ES-I3 (cell line): Measurements from ENCODE around the gene COIL.

Experiments used
- H3K36me3 ChIP-seq: 2 replicates; pipeline ENCODE4 v1.6.1; 2013; ENCODE audit warnings: mild to moderate bottlenecking, low read length, control low read depth, moderate library complexity; ENCODE audit not compliant: insufficient read depth
- H3K4me1 ChIP-seq: 2 replicates; pipeline ENCODE4 v1.6.1; 2013; ENCODE audit warnings: mild to moderate bottlenecking, control low read depth, low read length; ENCODE audit not compliant: insufficient read depth
- H3K9ac ChIP-seq: 2 replicates; pipeline ENCODE4 v1.6.1; 2013; ENCODE audit warnings: low read depth, mild to moderate bottlenecking, low read length, moderate library complexity
- H3K9me3 ChIP-seq: 2 replicates; pipeline ENCODE4 v1.6.1; 2013; ENCODE audit warnings: mild to moderate bottlenecking, low read length, moderate library complexity; ENCODE audit not compliant: control insufficient read depth, insufficient read depth

COIL gene

GRCh38 chr17:56936697-56937322, 24.0 kb downstream of the COIL start:
- no peak overlapping the region for H3K9ac ChIP-seq
- peaks cover 15% of the 10 kb centered on the region for H3K36me3 ChIP-seq
- no peaks in the 10 kb centered on the region for H3K4me1 ChIP-seq
- peaks cover 7% of the 10 kb centered on the region for H3K9me3 ChIP-seq

GRCh38 chr17:56935461-56935860, 25.4 kb downstream of the COIL start:
- no peak overlapping the region for H3K9ac ChIP-seq
- peaks cover 16% of the 10 kb centered on the region for H3K9me3 ChIP-seq
- peaks cover 15% of the 10 kb centered on the region for H3K36me3 ChIP-seq
- no peaks in the 10 kb centered on the region for H3K4me1 ChIP-seq

GRCh38 chr17:56934280-56934679, 26.6 kb downstream of the COIL start:
- Histone ChIP-seq H3K36me3 (peaks cover 15% of the 10 kb centered on the region), H3K4me1 (no peaks in the 10 kb centered on the region), H3K9me3 (peaks cover 17% of the 10 kb centered on the region), H3K9ac (no peak overlapping the region)

GRCh38 chr17:56933868-56934267, 27.0 kb downstream of the COIL start:
- no peak overlapping the region for H3K9ac ChIP-seq
- peaks cover 11% of the 10 kb centered on the region for H3K36me3 ChIP-seq
- H3K4me1 ChIP-seq, result no peaks in the 10 kb centered on the region
- peaks cover 17% of the 10 kb centered on the region for H3K9me3 ChIP-seq

GRCh38 chr17:56933151-56933745, 27.6 kb downstream of the COIL start:
- Histone ChIP-seq H3K9ac (no peak overlapping the region), H3K4me1 (no peaks in the 10 kb centered on the region), H3K36me3 (peaks cover 11% of the 10 kb centered on the region), H3K9me3 (peaks cover 21% of the 10 kb centered on the region)

GRCh38 chr17:56930739-56931337, 30.0 kb downstream of the COIL start:
- Histone ChIP-seq H3K36me3 (peaks cover 7% of the 10 kb centered on the region; the same call in 1 of the 2 replicates), H3K9ac (no peak overlapping the region)

GRCh38 chr17:56929362-56929969, 31.4 kb downstream of the COIL start:
- peaks cover 4% of the 10 kb centered on the region for H3K4me1 ChIP-seq
- peaks cover 28% of the 10 kb centered on the region for H3K9me3 ChIP-seq
- H3K9ac ChIP-seq, result no peak overlapping the region
- H3K36me3 ChIP-seq, result peaks cover 7% of the 10 kb centered on the region; the same call in 1 of the 2 replicates

More at GRCh38 chr17:56930739-56931337, 30.0 kb downstream of the COIL start:
- peaks cover 22% of the 10 kb centered on the region for H3K9me3 ChIP-seq
- H3K4me1 ChIP-seq, result peaks cover 4% of the 10 kb centered on the region

- peaks cover 4% of the 10 kb centered on the region for H3K4me1 ChIP-seq
Observed at GRCh38 chr17:56928586-56928985, 32.3 kb downstream of the COIL start.

GRCh38 chr17:56926704-56927103, 34.1 kb downstream of the COIL start:
- H3K4me1 ChIP-seq, result peaks cover 4% of the 10 kb centered on the region
- no peak overlapping the region for H3K9ac ChIP-seq
- no peaks in the 10 kb centered on the region for H3K36me3 ChIP-seq
- peaks cover 24% of the 10 kb centered on the region for H3K9me3 ChIP-seq

More at GRCh38 chr17:56928586-56928985, 32.3 kb downstream of the COIL start:
- Histone ChIP-seq H3K9me3 (peaks cover 31% of the 10 kb centered on the region), H3K36me3 (no peaks in the 10 kb centered on the region), H3K9ac (no peak overlapping the region)

GRCh38 chr17:56926270-56926669, 34.6 kb downstream of the COIL start:
- Histone ChIP-seq H3K36me3 (no peaks in the 10 kb centered on the region), H3K4me1 (peaks cover 4% of the 10 kb centered on the region), H3K9me3 (peaks cover 23% of the 10 kb centered on the region), H3K9ac (no peak overlapping the region)

GRCh38 chr17:56925088-56925487, 35.8 kb downstream of the COIL start:
- Histone ChIP-seq H3K36me3 (no peaks in the 10 kb centered on the region), H3K4me1 (peaks cover 4% of the 10 kb centered on the region), H3K9me3 (peaks cover 14% of the 10 kb centered on the region), H3K9ac (no peak overlapping the region)

GRCh38 chr17:56919717-56920116, 41.1 kb downstream of the COIL start:
- Histone ChIP-seq H3K36me3 (no peaks in the 10 kb centered on the region), H3K9me3 (peaks cover 4% of the 10 kb centered on the region; the same call in 1 of the 2 replicates), H3K4me1 (peaks cover 5% of the 10 kb centered on the region), H3K9ac (no peak overlapping the region)

- Histone ChIP-seq H3K36me3 (no peaks in the 10 kb centered on the region), H3K9ac (no peak overlapping the region), H3K9me3 (no peaks in the 10 kb centered on the region), H3K4me1 (peaks cover 5% of the 10 kb centered on the region)
Observed at GRCh38 chr17:56918916-56919315, 41.9 kb downstream of the COIL start.

GRCh38 chr17:56917559-56918296, 43.1 kb downstream of the COIL start:
- peaks cover 5% of the 10 kb centered on the region for H3K4me1 ChIP-seq
- H3K36me3 ChIP-seq, result no peaks in the 10 kb centered on the region
- H3K9me3 ChIP-seq, result no peaks in the 10 kb centered on the region
- H3K9ac ChIP-seq, result no peak overlapping the region
